Gastroesophageal sphincter (tissue), 3 donors: ENCODE data around the gene ANKH.

Experiments used
- CTCF ChIP-seq, 4 experiments: fragments of 200-600 bp in 2 of 4; fragments of 450-650 bp in 2 of 4; sonication (generic) in 1 of 4; IDR thresholded peaks; one replicate each; pipeline ENCODE4 v1.5.1; 2017 to 2019; ENCODE audit warnings: antibody characterized with exemption in 4 of 4, mild to moderate bottlenecking in 2 of 4, moderate library complexity in 2 of 4
- EP300 ChIP-seq: sonication (generic); formaldehyde crosslinking; IDR thresholded peaks from one replicate; pipeline ENCODE4 v1.6.1; 2017; ENCODE audit warnings: antibody characterized with exemption, mild to moderate bottlenecking
- POLR2A ChIP-seq, 2 donors: fragments of 450-650 bp; IDR thresholded peaks; one replicate each; pipeline ENCODE4 v1.6.1; 2017; ENCODE audit warnings: antibody characterized with exemption in 2 of 2, mild to moderate bottlenecking in 2 of 2, moderate library complexity in 1 of 2

GRCh38 chr5:14912206-14912605, 40.6 kb upstream of the ANKH start:
- no peak for TF ChIP-seq EP300
- TF ChIP-seq POLR2A (IDR thresholded peaks at IDR 0.05) = no peak
- TF ChIP-seq CTCF (IDR thresholded peaks at IDR 0.05) = no peak
